HL-60 (cell line): ENCODE results near the gene CASTOR1.

Experiments used
- POLR2AphosphoS5 ChIP-seq: IDR thresholded peaks from 2 replicates; pipeline ENCODE4 v1.6.1; 2012; ENCODE audit warnings: low read depth
- TF ChIP-seq, protein P1 (sequence below): IDR thresholded peaks from one replicate; pipeline ENCODE4 v1.5.1; 2011; ENCODE audit warnings: low read length, control low read depth, inconsistent platforms; ENCODE audit not compliant: insufficient read depth

DNA sequence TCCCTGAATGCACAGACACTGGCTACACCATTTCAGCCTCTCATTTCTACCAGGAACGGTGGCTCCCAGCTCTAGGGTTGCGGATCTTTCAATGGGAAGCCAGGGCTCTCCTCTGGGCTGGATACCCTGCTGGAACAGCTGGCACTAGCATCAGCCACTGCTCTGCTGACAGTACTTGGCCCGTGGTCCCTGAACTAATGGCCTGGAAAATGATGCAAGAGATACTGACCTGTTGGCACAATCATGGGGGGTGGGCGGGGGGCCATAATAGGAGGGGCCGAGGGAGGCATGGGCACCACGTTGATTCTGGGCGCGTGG, 48.1 kb upstream of the CASTOR1 start:
- TF ChIP-seq, protein P1, sequence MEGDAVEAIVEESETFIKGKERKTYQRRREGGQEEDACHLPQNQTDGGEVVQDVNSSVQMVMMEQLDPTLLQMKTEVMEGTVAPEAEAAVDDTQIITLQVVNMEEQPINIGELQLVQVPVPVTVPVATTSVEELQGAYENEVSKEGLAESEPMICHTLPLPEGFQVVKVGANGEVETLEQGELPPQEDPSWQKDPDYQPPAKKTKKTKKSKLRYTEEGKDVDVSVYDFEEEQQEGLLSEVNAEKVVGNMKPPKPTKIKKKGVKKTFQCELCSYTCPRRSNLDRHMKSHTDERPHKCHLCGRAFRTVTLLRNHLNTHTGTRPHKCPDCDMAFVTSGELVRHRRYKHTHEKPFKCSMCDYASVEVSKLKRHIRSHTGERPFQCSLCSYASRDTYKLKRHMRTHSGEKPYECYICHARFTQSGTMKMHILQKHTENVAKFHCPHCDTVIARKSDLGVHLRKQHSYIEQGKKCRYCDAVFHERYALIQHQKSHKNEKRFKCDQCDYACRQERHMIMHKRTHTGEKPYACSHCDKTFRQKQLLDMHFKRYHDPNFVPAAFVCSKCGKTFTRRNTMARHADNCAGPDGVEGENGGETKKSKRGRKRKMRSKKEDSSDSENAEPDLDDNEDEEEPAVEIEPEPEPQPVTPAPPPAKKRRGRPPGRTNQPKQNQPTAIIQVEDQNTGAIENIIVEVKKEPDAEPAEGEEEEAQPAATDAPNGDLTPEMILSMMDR, result no peak
- TF ChIP-seq POLR2AphosphoS5, result no peak
